Activated CD4-positive, alpha-beta T cell treated with anti-CD3 and anti-CD28 coated beads for 36 hours (primary cell): ENCODE data around the gene CSRP1. TPM values are rescaled to one million over a fixed set of nuclear protein-coding genes. Genes with fewer than 3 reads are reported as not detected.
"Not testable (repeated sequence)": the region's sequence is repeated elsewhere in the genome, so short reads cannot be mapped to it uniquely, and the experiment has no call there.

ENCODE experiments used
- ATAC-seq: fragments of 200-7000 bp; cut with Tn5 transposase; one replicate; pipeline ENCODE4 v1.10.0; 2021; ENCODE audit warnings: mild to moderate bottlenecking, moderate library complexity
- CTCF ChIA-PET: fragments of 350-600 bp; sonication (Branson Sonifier 250); formaldehyde crosslinking; loops from one replicate; lab custom pipeline; 2021; ENCODE audit warnings: antibody characterized with exemption; lab: Charles Lee
- POLR2A ChIA-PET: fragments of 350-600 bp; sonication (Branson Sonifier 250); formaldehyde crosslinking; loops from one replicate; lab custom pipeline; 2021; ENCODE audit warnings: antibody characterized with exemption, inconsistent platforms; lab: Charles Lee
- DNase-seq: peaks from one replicate; pipeline ENCODE4 v3.0.0-alpha.2; 2020
- H3K27ac Mint-ChIP-seq: one replicate; pipeline ENCODE4 v1.8.0; 2021; ENCODE audit warnings: mixed read lengths
- H3K27me3 Mint-ChIP-seq: one replicate; pipeline ENCODE4 v1.8.0; 2021; ENCODE audit warnings: mixed read lengths
- H3K36me3 Mint-ChIP-seq: one replicate; pipeline ENCODE4 v1.8.0; 2021; ENCODE audit warnings: low read depth, mixed read lengths
- H3K4me1 Mint-ChIP-seq: one replicate; pipeline ENCODE4 v1.8.0; 2021; ENCODE audit warnings: mixed read lengths
- H3K4me3 Mint-ChIP-seq: one replicate; pipeline ENCODE4 v1.8.0; 2021; ENCODE audit warnings: mild to moderate bottlenecking, moderate library complexity, mixed read lengths
- H3K9me3 Mint-ChIP-seq: one replicate; pipeline ENCODE4 v1.8.0; 2021; ENCODE audit warnings: low read depth, mixed read lengths
- intact Hi-C, 2 experiments: fragments of 100-400 bp; cut with DNase I in 1 of 2; cut with micrococcal nuclease in 1 of 2; formaldehyde crosslinking; loops; one replicate each; pipeline versions ENCODE4 v1.14.2 to v1.15.1; 2022 to 2024; cut with DNase I, micrococcal nuclease
- total RNA-seq, 2 experiments: library from RNA; stranded (reverse); gene quantifications; one replicate each; pipeline ENCODE4 v1.2.3, GENCODE V29; 2021

CSRP1 gene
- total RNA-seq, 2 experiments from 2014 or later, result 49.2 to 50.7 TPM

DNA sequence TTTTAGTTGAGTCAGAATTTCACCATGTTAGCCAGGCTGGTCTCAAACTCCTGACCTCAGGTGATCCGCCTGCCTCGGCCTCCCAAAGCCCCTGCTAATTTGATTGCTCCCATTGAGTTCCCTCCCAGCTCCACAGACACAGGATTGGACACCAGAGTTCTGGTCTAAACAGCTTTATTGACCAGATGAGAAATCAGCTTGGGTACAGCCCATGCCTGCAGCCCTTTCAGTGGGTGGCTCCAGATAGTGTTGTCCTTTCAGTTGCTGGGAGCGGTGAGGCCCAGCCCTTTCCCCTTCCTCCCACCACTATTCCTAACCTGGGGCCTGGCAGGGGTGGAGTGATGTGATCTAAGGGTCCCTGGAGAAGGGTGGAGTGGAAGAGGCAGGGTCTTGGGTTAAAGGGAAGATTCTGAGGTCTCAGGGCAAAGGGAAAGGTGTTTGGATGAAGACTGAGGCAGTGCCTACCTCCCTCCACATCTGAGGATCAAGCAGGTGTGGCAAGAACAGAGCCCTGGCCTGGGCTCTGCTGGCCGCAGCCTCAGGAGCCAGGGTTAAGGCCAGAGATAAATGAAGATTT lies 23.5 kb downstream of the CSRP1 start:
- DNase-seq (no peak), ATAC-seq (no peak)
- H3K27ac Mint-ChIP-seq, result no peak overlapping the region
- no peaks in the 10 kb centered on the region for H3K9me3 Mint-ChIP-seq
- CTCF ChIA-PET, result interaction anchor here (0.5 to 13.1 kb wide), 14 partner anchors 13 to 315 kb away, joined by 3 to 216 read pairs (median 8); partner anchors contain the start of gene CSRP1
- peaks cover 19% of the 10 kb centered on the region for H3K4me1 Mint-ChIP-seq
- peaks cover 13% of the 10 kb centered on the region for H3K27me3 Mint-ChIP-seq
- H3K4me3 Mint-ChIP-seq, result no peak overlapping the region
- no peaks in the 10 kb centered on the region for H3K36me3 Mint-ChIP-seq
- POLR2A ChIA-PET, result interaction anchor here (0.7 kb wide), 1 partner anchor 36 kb away, joined by 3 read pairs; no protein-coding TSS in a partner anchor
- intact Hi-C loops, result no loop called here

DNA sequence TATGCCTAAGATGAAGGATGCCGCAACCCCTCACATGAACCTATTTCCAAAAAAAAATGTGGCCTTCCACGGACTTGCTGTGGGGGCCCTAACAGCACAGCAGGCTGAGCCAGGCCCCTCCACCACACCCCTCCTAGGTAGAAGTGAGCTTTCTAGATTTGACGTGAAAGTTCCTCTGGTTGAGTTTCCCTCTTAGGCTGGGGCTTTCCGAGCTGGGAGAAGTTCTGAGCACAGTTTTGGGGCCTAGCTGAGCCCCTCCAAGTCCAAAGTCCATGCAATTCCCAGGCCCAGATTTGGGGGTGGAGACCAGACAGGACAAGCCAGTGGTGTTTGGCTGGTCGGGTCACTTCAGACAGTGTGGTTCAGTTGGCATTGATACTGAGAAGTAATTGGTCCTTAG lies 24.2 kb downstream of the CSRP1 start:
- Mint-ChIP-seq H3K9me3 (no peaks in the 10 kb centered on the region), H3K27me3 (peaks cover 13% of the 10 kb centered on the region), H3K4me1 (peaks cover 19% of the 10 kb centered on the region), H3K4me3 (no peak overlapping the region), H3K27ac (no peak overlapping the region), H3K36me3 (no peaks in the 10 kb centered on the region)
- POLR2A ChIA-PET, result interaction anchor here (0.7 to 1.8 kb wide), 4 partner anchors 14 to 35 kb away, joined by 3 to 4 read pairs (median 3); partner anchors contain the start of gene PHLDA3
- intact Hi-C loops, result loop anchor here (1.0 kb wide), 3 partner anchors 25 to 222 kb away; partner anchors contain the start of gene CSRP1 (in 1 of the 2)
- DNase-seq, result no peak
- ATAC-seq, result no peak
- CTCF ChIA-PET, result interaction anchor here (0.6 to 13.1 kb wide), 21 partner anchors 8 to 315 kb away, joined by 3 to 216 read pairs (median 5); partner anchors contain the start of gene CSRP1

DNA sequence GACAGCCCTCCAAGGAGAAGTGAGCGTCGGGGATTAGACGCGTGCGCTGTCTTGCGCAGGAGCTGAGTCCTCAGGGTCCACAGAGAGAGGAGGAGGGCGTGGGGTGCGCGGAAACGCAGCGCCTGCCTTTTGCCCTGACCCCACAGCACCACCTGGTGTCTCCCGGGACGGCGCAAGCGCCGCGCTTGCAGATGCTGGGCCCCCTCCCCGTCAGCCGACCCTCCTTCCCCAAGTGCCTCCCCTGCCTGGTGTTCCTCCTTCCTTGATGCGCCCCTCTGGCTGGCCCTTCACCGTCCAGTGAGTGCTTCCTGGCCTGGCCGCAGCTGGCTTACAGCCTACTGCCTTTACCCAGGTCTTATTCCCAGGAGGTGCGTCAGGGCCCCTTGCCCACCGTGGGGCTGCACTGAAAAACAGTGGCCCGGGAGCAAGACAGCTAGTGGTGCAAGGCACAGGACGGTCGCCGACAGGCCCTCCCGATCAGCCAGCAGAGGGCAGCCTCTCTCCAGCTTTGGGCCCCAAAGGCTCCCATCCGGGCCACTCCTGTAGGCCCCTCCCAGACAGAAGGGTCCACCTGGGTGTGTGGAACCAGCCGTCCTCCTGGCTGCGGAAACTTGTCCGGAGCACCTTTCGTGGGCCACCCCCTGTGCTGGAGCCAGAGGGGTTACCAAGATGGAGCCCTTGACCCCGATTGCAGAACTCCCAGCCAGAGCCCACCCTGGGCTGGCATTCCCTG lies 25.0 kb downstream of the CSRP1 start:
- intact Hi-C loops, result loop anchor here (1.0 kb wide), 5 partner anchors 25 to 222 kb away; partner anchors contain the start of gene CSRP1 (in 1 of the 2)
- CTCF ChIA-PET, result interaction anchor here (0.6 to 13.1 kb wide), 31 partner anchors 9 to 576 kb away, joined by 3 to 216 read pairs (median 5); partner anchors contain the start of genes CSRP1 and PHLDA3
- Mint-ChIP-seq H3K27ac (no peak overlapping the region), H3K4me1 (peaks cover 19% of the 10 kb centered on the region), H3K4me3 (peak overlapping the region; percentile 58), H3K36me3 (no peaks in the 10 kb centered on the region), H3K27me3 (peaks cover 15% of the 10 kb centered on the region), H3K9me3 (no peaks in the 10 kb centered on the region)
- POLR2A ChIA-PET, result interaction anchor here (0.7 to 1.8 kb wide), 4 partner anchors 11 to 31 kb away, joined by 3 to 4 read pairs (median 3); partner anchors contain the start of gene PHLDA3
- DNase-seq (peak; percentile 89), ATAC-seq (peak; percentile 90)

DNA sequence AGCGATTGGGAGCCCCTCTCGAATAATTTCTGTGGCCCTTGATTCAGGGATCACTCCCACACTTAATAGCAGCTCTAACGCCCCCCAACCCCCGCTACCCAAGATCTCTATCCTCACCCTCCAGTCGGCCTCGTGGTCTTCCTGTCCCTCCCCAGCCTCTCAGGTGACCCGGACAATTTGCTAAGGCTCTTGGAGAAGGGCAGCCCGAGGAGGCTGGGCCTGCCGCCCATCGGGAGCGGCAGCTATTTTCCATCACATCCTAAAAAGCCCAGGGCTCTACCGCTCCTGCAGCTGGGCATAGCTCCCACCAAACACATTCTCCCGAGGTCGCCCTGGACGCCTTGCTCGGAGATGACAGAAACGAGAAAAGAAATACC lies 25.9 kb downstream of the CSRP1 start:
- Mint-ChIP-seq H3K9me3 (no peaks in the 10 kb centered on the region), H3K27ac (no peak overlapping the region), H3K36me3 (no peaks in the 10 kb centered on the region), H3K27me3 (peaks cover 18% of the 10 kb centered on the region), H3K4me1 (peaks cover 19% of the 10 kb centered on the region), H3K4me3 (peak overlapping the region; percentile 58)
- POLR2A ChIA-PET, result interaction anchor here (1.5 to 1.8 kb wide), 2 partner anchors 12 to 31 kb away, joined by 3 to 4 read pairs; no protein-coding TSS in a partner anchor
- no peak for DNase-seq
- intact Hi-C loops, result loop anchor here (1.0 kb wide), 2 partner anchors 33 to 46 kb away; no protein-coding TSS in a partner anchor
- ATAC-seq, result no peak
- CTCF ChIA-PET, result interaction anchor here (0.6 to 13.1 kb wide), 19 partner anchors 9 to 575 kb away, joined by 3 to 216 read pairs (median 11); partner anchors contain the start of genes CSRP1 and PHLDA3

DNA sequence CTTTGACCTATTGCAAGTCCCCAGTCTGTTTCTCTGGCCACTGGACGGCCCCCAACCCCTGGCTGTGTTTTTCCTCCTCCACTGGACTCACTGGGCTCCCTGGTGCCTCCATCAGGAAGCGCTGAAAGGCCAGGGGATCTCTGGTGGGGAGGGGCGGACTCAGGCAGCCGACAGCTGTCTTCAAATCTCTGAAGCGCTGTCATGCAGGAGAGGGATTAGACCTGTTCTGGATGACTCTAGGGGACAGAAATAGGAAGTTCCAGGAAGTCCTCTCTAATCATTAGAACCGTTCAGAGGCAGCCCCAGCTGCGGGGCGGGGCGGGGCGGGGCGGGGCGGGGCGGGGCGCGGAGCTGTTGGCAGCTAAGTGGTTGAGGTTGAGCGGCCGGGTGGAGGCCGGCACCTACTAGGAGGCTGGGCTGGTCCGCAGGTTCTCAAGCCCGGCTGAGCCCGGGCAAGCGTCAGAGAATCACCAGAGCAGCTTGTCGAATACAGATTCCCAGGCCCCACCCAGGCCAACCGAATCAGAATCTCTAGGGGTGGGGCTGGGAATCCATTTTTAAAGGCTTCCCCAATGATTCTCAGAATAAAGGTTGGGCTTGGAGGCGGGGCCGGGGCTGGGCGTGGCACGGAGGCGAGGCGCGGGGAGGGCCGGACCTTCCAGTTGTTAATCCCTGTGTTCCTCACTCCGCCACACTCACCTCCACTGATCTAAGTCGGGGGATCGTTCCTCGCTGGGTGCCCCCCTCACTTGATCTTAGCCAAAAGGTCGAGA lies 26.5 kb downstream of the CSRP1 start:
- DNase-seq (peak; percentile 80), ATAC-seq (peak; percentile 62)
- H3K27ac Mint-ChIP-seq, result no peak overlapping the region
- intact Hi-C loops, result loop anchor here (1.0 kb wide), 3 partner anchors 26 to 45 kb away; no protein-coding TSS in a partner anchor
- H3K36me3 Mint-ChIP-seq, result no peaks in the 10 kb centered on the region
- peak overlapping the region; percentile 58 for H3K4me3 Mint-ChIP-seq
- peaks cover 22% of the 10 kb centered on the region for H3K27me3 Mint-ChIP-seq
- H3K9me3 Mint-ChIP-seq, result no peaks in the 10 kb centered on the region
- peaks cover 19% of the 10 kb centered on the region for H3K4me1 Mint-ChIP-seq
- ChIA-PET POLR2A (interaction anchor here (1.5 to 1.8 kb wide), 2 partner anchors 12 to 32 kb away, joined by 3 to 4 read pairs; no protein-coding TSS in a partner anchor), CTCF (interaction anchor here (0.6 to 13.1 kb wide), 17 partner anchors 8 to 224 kb away, joined by 3 to 216 read pairs (median 11); partner anchors contain the start of genes CSRP1 and PHLDA3)

DNA sequence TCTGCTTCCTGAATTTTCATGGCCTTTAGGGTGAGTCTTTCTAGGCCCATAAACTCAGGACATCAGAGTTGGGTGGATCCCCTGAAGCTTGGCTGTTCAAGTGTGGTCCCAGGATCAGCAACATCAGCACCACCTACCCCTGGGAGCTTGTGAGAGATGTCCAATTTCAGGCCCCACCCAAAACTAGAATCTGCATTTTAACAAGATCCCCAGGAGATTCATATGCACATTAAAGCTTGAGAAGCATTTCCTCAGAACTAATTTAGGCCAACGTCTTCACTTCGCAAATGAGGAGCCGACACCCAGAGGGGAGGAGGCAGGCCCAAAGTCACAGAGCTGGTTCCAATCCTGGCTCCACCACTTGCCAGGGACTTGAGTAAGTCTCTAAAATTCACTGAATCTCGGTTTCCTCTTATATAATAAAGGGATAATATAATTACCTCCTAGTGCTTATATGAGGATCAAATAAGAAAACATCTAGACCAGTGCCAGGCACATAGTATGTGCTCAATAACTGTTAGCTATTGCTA lies 27.7 kb downstream of the CSRP1 start:
- no peaks in the 10 kb centered on the region for H3K36me3 Mint-ChIP-seq
- intact Hi-C loops, result no loop called here
- H3K4me3 Mint-ChIP-seq, result no peak overlapping the region
- CTCF ChIA-PET, result interaction anchor here (0.8 to 13.1 kb wide), 9 partner anchors 10 to 225 kb away, joined by 3 to 216 read pairs (median 4); no protein-coding TSS in a partner anchor
- ATAC-seq (no peak), DNase-seq (no peak)
- peaks cover 19% of the 10 kb centered on the region for H3K4me1 Mint-ChIP-seq
- peaks cover 25% of the 10 kb centered on the region for H3K27me3 Mint-ChIP-seq
- POLR2A ChIA-PET, result no interaction called here
- no peak overlapping the region for H3K27ac Mint-ChIP-seq
- H3K9me3 Mint-ChIP-seq, result no peaks in the 10 kb centered on the region

DNA sequence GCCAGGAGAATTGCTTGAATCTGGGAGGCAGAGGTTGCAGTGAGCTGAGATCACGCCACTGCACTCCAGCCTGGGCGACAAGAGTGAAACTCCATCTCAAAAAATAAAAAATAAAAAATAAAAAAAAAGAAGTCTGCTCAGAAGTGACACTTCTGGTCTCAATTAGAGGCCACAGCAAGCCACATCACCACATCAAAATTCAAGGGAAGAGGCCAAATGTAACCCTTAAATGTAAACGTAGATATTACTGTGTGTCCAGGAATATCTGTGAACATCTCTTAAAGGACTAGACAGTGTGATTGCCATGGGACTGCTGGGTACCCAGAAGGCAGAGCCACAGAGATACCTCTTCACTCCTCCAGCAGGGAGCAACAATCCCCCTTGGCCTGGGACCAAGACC lies 28.3 kb downstream of the CSRP1 start:
- POLR2A ChIA-PET, H3K4me3 Mint-ChIP-seq, DNase-seq, ATAC-seq, intact Hi-C loops, H3K36me3 Mint-ChIP-seq, H3K27ac Mint-ChIP-seq, H3K9me3 Mint-ChIP-seq: not testable (repeated sequence)
- Mint-ChIP-seq H3K4me1 (peaks cover 19% of the 10 kb centered on the region), H3K27me3 (peaks cover 29% of the 10 kb centered on the region)
- CTCF ChIA-PET, result interaction anchor here (0.5 to 13.1 kb wide), 9 partner anchors 9 to 68 kb away, joined by 3 to 216 read pairs (median 4); no protein-coding TSS in a partner anchor

DNA sequence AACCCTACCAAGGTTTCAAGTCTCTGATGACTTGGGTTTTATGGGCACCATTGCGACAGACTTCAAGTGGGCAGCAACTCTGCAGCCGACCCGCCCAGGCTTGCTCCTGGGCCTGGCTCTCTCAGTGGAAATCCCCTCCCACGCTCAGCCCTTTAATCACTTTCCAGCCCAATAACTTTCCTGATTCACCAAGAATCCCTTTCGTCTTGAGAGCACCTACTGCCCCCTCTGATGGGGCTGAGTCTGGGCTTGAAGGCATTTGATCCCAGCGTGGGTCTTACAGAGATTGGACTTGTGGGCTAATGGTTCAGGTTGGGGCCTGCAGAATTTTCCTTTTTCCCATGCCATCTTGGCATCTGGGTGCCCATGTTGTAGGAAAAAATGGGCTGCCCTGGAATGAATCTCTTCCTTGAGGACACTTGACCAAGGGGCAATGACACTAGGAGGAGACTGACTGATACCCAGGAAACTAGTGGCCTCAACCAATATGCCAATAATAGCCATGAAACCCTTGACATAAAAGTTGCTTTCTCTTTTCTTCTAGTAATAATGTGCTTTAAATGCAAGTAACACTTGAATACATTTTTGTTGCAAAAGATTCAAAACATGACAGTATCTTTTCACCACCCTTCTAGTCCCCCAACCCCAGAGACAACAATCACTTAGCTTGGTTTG lies 30.1 kb downstream of the CSRP1 start:
- POLR2A ChIA-PET, result no interaction called here
- Mint-ChIP-seq H3K36me3 (no peaks in the 10 kb centered on the region), H3K4me1 (peaks cover 11% of the 10 kb centered on the region), H3K27ac (no peak overlapping the region), H3K27me3 (peaks cover 38% of the 10 kb centered on the region), H3K9me3 (no peaks in the 10 kb centered on the region), H3K4me3 (no peak overlapping the region)
- intact Hi-C loops, result no loop called here
- CTCF ChIA-PET, result interaction anchor here (0.8 to 1.9 kb wide), 3 partner anchors 9 to 28 kb away, joined by 3 to 4 read pairs (median 3); no protein-coding TSS in a partner anchor
- no peak for DNase-seq
- ATAC-seq, result no peak

DNA sequence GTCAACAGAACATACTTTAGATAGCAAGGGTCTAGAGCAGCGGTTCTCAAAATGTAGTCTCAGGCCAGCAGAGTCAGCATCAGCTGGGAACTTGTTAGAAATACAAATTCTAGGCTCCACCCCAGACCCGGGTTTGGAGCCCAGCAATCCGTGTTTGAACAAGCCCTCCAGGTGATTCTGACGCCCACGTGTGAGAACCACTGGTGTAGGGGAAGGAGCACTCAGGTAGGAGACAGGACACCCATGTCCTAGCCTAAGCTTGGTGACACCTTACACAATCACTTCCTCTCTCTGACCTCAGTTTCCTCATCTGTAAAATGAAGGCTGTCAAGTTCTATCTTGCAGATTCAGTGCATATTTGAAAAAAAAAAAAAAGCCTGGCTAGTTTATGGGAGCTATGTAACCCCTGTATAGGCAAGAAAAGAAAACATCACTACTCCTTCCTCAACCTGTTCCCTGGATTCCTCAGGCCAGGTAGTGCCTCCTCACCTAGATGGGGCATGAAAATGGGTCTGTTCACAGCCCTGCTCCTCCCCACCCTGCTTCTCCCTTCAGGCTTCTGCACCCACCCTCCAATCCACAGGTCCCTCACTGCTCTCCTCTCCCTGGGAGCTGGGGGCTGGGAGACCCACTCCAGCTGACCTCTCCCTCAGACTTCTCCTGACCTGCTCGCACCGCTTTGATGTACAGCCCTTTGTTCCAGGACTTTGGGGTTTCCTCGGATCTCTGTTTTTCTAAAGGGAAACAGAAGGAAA lies 30.8 kb downstream of the CSRP1 start:
- no peak for ATAC-seq
- Mint-ChIP-seq H3K4me3 (no peak overlapping the region), H3K36me3 (no peaks in the 10 kb centered on the region), H3K4me1 (peaks cover 5% of the 10 kb centered on the region), H3K27ac (no peak overlapping the region), H3K9me3 (no peaks in the 10 kb centered on the region), H3K27me3 (peaks cover 41% of the 10 kb centered on the region)
- ChIA-PET POLR2A (no interaction called here), CTCF (interaction anchor here (0.6 to 0.8 kb wide), 2 partner anchors 37 to 47 kb away, joined by 3 read pairs; no protein-coding TSS in a partner anchor)
- intact Hi-C loops, result no loop called here
- DNase-seq, result no peak
